Measurements from ENCODE around the gene SIK2.

The SIK2 gene

DNA sequence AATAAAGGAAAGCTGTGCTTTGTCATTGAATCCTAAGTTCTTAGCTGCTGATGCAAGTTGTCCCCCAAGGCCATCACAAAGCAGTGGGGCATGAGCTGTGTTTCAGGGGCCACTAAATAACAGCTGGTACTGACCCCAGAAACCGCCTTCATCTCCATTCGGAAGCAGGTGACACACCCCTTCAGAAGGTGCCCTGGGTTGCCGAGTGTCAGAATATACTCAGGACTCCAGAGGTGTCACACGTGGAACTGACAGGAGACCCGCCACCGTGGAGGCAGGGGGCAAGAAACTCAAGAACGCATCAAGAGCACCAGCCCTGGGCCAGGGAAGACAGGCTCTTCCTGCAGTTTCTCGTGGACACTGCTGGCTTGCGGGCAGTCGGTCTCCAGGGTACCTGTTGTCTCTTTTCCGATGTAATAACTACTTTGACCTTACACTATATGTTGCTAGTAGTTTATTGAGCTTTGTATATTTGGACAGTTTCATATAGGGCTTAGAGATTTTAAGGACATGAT lies 122.4 kb downstream of the SIK2 start:
- TF ChIP-seq CREB1 (IDR thresholded peaks at IDR 0.05; ENCODE audit: low read depth) (no peak), TAF1 (IDR thresholded peaks at IDR 0.05; ENCODE audit: low read depth) (no peak), EP300 (IDR thresholded peaks at IDR 0.05; ENCODE audit: borderline replicate concordance) (no peak), RAD21 (IDR thresholded peaks at IDR 0.05; ENCODE audit: low read depth) (no peak), NFIC (IDR thresholded peaks at IDR 0.05) (no peak), YY1 (IDR thresholded peaks at IDR 0.05; ENCODE audit: low read depth) (no peak), FOXM1 (IDR thresholded peaks at IDR 0.05; ENCODE audit: borderline replicate concordance, low read depth) (no peak), TCF12 (IDR thresholded peaks at IDR 0.05; ENCODE audit: low read depth) (no peak)
- TF ChIP-seq, protein P1, sequence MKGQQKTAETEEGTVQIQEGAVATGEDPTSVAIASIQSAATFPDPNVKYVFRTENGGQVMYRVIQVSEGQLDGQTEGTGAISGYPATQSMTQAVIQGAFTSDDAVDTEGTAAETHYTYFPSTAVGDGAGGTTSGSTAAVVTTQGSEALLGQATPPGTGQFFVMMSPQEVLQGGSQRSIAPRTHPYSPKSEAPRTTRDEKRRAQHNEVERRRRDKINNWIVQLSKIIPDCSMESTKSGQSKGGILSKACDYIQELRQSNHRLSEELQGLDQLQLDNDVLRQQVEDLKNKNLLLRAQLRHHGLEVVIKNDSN (IDR thresholded peaks at IDR 0.05), result no peak

- no peak for TF ChIP-seq ZBTB7A (IDR thresholded peaks at IDR 0.05; ENCODE audit: low read depth)
- TF ChIP-seq, protein P2, sequence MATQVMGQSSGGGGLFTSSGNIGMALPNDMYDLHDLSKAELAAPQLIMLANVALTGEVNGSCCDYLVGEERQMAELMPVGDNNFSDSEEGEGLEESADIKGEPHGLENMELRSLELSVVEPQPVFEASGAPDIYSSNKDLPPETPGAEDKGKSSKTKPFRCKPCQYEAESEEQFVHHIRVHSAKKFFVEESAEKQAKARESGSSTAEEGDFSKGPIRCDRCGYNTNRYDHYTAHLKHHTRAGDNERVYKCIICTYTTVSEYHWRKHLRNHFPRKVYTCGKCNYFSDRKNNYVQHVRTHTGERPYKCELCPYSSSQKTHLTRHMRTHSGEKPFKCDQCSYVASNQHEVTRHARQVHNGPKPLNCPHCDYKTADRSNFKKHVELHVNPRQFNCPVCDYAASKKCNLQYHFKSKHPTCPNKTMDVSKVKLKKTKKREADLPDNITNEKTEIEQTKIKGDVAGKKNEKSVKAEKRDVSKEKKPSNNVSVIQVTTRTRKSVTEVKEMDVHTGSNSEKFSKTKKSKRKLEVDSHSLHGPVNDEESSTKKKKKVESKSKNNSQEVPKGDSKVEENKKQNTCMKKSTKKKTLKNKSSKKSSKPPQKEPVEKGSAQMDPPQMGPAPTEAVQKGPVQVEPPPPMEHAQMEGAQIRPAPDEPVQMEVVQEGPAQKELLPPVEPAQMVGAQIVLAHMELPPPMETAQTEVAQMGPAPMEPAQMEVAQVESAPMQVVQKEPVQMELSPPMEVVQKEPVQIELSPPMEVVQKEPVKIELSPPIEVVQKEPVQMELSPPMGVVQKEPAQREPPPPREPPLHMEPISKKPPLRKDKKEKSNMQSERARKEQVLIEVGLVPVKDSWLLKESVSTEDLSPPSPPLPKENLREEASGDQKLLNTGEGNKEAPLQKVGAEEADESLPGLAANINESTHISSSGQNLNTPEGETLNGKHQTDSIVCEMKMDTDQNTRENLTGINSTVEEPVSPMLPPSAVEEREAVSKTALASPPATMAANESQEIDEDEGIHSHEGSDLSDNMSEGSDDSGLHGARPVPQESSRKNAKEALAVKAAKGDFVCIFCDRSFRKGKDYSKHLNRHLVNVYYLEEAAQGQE (IDR thresholded peaks at IDR 0.05; ENCODE audit: low read depth), result no peak
- TF ChIP-seq YY1 (IDR thresholded peaks at IDR 0.05; ENCODE audit: low read depth), result no peak
- no peak for TF ChIP-seq TEAD4 (IDR thresholded peaks at IDR 0.05)
- TF ChIP-seq EP300 (IDR thresholded peaks at IDR 0.05; ENCODE audit: borderline replicate concordance), result no peak
- no peak for TF ChIP-seq CREB1 (IDR thresholded peaks at IDR 0.05; ENCODE audit: low read depth)
- TF ChIP-seq, protein P1 (IDR thresholded peaks at IDR 0.05), result no peak
- TF ChIP-seq NFIC (IDR thresholded peaks at IDR 0.05), result no peak
- no peak for TF ChIP-seq TCF12 (IDR thresholded peaks at IDR 0.05; ENCODE audit: low read depth)
- no peak for TF ChIP-seq TAF1 (IDR thresholded peaks at IDR 0.05; ENCODE audit: low read depth)
- no peak for TF ChIP-seq RAD21 (IDR thresholded peaks at IDR 0.05; ENCODE audit: low read depth)
- no peak for TF ChIP-seq FOXM1 (IDR thresholded peaks at IDR 0.05; ENCODE audit: borderline replicate concordance, low read depth)
- no peak for TF ChIP-seq CEBPB (IDR thresholded peaks at IDR 0.05)
- no peak for TF ChIP-seq EGR1 (IDR thresholded peaks at IDR 0.05)
- TF ChIP-seq, protein P3, sequence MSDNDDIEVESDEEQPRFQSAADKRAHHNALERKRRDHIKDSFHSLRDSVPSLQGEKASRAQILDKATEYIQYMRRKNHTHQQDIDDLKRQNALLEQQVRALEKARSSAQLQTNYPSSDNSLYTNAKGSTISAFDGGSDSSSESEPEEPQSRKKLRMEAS (IDR thresholded peaks at IDR 0.05), result no peak
Observed at GRCh38 chr11:111725621-111726020, 123.4 kb downstream of the SIK2 start.

GRCh38 chr11:111726301-111726713 lies 124.1 kb downstream of the SIK2 start:
- no peak for TF ChIP-seq TCF12 (IDR thresholded peaks at IDR 0.05; ENCODE audit: low read depth)
- TF ChIP-seq NFIC (IDR thresholded peaks at IDR 0.05), result no peak
- no peak for TF ChIP-seq FOXM1 (IDR thresholded peaks at IDR 0.05; ENCODE audit: borderline replicate concordance, low read depth)
- TF ChIP-seq RAD21 (IDR thresholded peaks at IDR 0.05; ENCODE audit: low read depth), result no peak
- no peak for TF ChIP-seq CREB1 (IDR thresholded peaks at IDR 0.05; ENCODE audit: low read depth)

DNA sequence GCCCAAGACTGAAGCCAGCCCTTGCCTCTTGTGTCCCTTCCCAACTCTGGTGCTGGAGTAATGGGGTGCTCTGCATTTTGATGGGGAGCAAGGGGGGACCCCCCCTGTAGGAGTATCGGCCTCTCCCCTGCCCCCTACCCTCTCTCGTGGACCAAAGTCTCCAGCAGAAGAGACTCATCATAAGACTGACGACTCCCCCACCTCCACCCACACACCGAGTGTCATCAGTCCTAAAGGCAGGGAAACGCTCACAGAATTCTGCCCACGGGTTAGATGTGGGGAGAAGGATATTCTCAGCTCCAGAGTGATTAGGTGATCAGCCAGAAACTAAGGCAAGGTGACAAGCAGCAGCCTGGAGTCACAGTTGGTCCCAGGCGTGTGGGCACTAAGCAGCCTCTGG lies 125.2 kb downstream of the SIK2 start:
- TF ChIP-seq TAF1 (IDR thresholded peaks at IDR 0.05; ENCODE audit: low read depth) (no peak), EGR1 (IDR thresholded peaks at IDR 0.05) (no peak), RAD21 (IDR thresholded peaks at IDR 0.05; ENCODE audit: low read depth) (no peak), TCF12 (IDR thresholded peaks at IDR 0.05; ENCODE audit: low read depth) (no peak), NFIC (IDR thresholded peaks at IDR 0.05) (no peak), EP300 (IDR thresholded peaks at IDR 0.05; ENCODE audit: borderline replicate concordance) (no peak), CEBPB (IDR thresholded peaks at IDR 0.05) (no peak), FOXM1 (IDR thresholded peaks at IDR 0.05; ENCODE audit: borderline replicate concordance, low read depth) (no peak), TEAD4 (IDR thresholded peaks at IDR 0.05) (no peak), YY1 (IDR thresholded peaks at IDR 0.05; ENCODE audit: low read depth) (no peak), CREB1 (IDR thresholded peaks at IDR 0.05; ENCODE audit: low read depth) (no peak), ZBTB7A (IDR thresholded peaks at IDR 0.05; ENCODE audit: low read depth) (no peak)
- TF ChIP-seq, protein P1 (IDR thresholded peaks at IDR 0.05), result no peak
- TF ChIP-seq, protein P2 (IDR thresholded peaks at IDR 0.05; ENCODE audit: low read depth), result no peak

- no peak for TF ChIP-seq NFIC (IDR thresholded peaks at IDR 0.05)
- no peak for TF ChIP-seq CREB1 (IDR thresholded peaks at IDR 0.05; ENCODE audit: low read depth)
- TF ChIP-seq, protein P3 (IDR thresholded peaks at IDR 0.05), result no peak
Observed at GRCh38 chr11:111729071-111729830, 127.0 kb downstream of the SIK2 start.

Data from Ishikawa (cell line).